ENCODE data around the gene TSPAN4.

Gene TSPAN4

GRCh38 chr11:837189-837989 lies 5.3 kb upstream of the TSPAN4 start:
- DNase-seq, result no peak

GRCh38 chr11:837990-838307 lies 4.7 kb upstream of the TSPAN4 start:
- no peak for DNase-seq

- no peak for DNase-seq
These were observed 4.0 kb upstream of the TSPAN4 start for GRCh38 chr11:838441-839279.

DNA sequence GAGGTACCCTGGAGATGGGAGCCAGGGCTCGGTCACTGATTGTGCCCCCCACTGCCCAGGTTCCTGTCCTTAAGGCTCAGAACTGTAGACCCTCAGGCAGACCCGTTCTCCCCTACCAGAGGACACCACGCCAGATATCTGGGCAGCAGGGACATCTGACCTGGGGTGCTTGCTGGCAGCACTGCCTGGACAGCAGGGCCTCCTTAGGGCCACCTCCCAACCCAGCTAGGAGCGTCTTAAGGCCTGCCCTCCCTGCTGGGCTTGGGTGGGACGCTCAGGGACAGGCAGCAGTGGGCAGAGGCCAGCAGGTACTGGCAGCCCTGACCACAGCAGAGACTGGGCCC lies 3.4 kb upstream of the TSPAN4 start:
- no peak for DNase-seq

DNA sequence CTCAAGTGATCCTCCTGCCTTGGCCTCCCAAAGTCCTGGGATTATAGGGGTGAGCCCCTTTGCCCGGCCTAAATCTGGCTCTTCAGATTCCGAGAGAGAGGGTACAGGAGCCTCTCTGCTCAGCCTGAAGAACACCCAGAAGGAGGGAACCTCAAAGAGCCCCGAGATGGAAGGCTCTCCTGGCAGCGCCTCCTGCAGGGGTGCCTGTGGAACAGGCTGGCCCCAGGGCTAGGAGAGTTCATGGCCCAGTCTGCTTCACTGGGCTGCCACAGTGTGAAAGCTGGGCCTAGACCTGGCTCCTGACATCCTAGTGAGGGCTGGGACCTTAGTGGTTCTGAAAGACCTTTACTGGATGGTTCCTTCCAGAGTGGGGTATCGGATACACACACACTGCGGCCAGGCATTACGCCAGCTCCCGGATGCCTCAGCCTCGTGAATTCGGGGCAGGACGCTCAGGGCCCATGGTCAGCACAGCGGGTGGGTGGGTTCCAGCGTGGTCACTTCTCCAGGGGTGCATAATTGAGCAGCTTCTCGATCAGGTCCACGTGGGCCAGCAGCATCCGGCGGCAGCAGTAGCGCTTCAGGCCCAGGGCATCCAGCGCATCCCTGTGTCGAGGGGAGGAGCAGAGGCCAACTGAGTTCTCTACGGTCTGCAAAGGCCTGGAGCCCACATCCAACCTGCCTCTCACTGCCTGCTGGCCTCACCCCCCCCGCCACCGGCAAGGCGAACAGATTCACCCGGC lies 2.6 kb upstream of the TSPAN4 start:
- no peak for DNase-seq

DNA sequence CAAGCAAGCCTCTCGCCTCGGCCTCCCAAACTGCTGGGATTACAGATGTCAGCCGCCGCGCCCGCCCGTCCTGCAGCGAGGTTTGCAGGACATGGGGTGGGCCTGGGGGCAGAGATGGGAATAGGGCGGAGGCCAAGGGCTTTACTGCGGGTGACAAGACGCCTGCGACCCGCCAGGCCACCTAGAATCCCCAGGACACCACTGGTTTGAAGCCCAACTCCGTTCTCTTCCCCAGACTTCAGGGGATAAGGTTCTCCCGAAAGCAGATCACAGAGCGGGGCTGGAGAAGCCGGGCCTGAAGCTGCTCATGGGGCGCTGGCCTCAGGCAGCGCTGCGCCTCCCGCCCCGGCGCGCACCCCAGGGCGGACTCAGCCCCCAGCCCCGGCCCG lies 677 bp upstream of the TSPAN4 start:
- DNase-seq, result no peak

DNA sequence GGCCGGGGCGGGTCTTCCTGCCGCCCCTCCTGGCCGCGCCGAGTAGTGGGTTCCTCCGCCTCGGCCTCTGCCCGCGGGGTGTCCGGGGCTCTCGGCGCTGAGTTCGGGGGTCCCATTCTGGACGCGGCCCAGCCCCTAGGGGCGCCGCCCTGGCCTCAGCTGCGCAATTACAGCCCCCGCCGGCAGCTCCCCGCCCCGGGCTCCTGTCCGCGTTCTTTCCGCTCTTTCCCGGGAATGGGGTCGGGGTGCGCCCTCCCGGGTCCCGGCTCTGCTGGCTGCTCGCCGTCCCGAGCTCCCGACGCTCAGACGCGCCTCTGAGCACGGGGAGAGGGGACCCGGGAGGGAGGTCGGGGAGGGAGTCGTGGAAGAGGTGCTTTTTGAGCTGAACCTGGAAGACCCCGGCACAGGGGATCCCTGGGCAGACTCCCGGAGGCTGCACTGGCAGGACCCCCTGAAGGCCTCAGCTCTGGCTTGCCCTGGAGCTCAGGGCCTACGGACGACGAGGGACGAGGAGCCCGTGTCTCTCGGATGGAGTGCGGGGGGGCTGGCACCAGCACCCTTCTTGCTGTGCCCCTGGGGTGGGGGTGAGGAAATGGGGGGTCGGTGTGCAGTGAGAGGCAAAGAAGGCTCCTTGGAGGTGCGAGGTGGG lies 558 bp downstream of the TSPAN4 start:
- DNase-seq, result no peak

DNA sequence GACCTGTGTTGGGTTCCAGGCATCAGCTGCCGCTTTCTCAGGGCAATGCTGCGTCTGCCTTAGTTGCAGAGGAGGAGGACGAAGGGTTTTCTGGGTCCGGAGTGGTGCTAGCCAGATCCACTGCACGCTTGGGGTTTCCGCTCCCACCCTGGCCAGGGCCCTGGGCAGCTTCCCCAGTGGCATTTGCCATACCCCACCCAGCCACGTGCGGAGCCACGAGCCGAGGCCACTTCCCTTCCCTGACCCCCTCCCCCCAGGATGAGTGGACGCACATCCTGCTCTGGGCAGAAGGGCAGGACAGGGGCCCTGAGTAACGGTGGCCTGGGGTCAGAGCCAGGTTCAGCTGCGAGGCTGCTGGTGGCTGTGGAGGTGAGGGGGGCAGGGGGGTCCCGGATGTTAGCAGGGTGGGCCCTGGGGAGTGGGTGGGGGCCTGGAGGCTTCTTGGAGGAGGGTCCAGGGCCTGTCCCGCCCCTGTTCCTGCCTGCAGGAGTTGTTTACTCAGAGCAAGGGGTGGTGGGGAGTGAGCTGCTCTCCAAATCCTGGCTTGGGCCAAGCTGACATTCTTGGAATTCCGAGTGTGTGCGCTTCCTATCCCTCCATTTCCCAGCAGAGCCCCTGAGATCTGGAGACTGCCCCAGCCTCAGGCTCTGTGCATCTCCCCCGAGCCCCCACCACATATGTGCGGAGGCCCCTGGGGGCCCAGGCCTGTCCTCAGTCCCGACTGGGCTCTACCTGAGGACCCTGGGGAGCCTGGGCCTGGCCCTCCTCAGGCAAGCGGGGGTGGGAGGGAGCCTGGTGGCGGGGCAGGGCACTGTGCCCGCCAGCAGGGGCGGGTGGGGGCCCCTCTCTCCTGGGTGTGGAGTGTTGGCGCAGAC lies 1.4 kb downstream of the TSPAN4 start:
- no peak for DNase-seq

GRCh38 chr11:844693-845644 lies 2.3 kb downstream of the TSPAN4 start:
- DNase-seq, result no peak

GRCh38 chr11:845872-846495 lies 3.3 kb downstream of the TSPAN4 start:
- DNase-seq, result no peak

DNA sequence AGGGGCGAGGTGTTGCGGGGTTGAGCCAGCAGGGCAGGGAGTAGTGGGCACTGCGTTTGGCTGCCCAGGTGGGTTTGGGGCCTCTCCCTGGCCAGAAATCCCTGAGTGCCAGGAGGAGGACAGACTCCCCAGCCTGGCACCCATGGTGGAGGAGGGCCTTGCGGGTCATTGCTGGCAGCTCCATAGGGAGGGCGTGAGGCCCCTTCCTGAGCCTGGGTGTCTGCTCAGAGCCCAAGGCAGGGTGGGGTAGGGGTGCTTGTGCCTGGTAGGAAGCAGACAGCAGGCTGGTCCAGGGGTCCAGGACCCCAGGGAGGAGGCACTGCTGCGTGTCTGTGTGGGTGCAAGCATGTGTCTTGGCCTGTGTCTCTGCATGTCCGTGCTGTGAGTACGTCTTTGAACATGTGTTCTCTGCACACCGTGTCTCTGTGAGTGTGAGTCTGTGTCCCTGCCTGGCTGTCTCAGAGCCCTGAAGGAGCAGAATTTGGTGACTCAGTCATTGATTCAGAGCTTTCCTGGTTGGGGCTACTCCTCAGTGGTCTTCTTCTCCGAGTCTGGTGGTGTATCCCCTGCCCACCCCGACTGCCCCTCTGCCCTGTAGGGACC lies 3.9 kb downstream of the TSPAN4 start:
- DNase-seq, result no peak

GRCh38 chr11:847876-848275 lies 5.2 kb downstream of the TSPAN4 start:
- DNase-seq, result no peak

DNA sequence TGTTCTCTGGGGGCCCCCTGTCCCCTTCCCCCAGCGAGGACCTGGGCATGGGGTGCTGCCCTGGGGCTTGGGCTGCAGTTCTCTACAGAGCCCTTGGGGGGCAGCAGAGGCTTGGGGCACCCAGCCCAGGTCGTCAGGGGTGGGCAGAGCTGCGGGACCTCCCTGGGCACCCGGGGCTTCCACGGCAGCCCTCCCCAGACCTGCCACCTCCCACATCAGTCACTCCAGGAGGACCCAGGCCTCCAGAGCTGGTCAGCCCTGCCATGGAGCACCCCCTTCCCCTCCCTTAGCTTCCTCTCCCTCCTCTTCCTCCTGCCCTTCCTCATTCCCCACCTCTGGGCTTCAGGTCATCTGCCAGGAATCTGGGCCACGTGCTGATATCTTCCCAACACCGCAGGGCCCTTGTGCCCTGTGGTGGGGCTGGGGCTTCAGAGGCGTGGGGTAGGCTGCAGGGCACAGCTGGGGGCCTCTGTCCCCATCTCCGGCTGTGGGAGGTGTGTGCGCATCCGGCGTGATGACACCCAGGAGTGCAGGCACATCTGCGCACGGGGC lies 5.8 kb downstream of the TSPAN4 start:
- no peak for DNase-seq

DNA sequence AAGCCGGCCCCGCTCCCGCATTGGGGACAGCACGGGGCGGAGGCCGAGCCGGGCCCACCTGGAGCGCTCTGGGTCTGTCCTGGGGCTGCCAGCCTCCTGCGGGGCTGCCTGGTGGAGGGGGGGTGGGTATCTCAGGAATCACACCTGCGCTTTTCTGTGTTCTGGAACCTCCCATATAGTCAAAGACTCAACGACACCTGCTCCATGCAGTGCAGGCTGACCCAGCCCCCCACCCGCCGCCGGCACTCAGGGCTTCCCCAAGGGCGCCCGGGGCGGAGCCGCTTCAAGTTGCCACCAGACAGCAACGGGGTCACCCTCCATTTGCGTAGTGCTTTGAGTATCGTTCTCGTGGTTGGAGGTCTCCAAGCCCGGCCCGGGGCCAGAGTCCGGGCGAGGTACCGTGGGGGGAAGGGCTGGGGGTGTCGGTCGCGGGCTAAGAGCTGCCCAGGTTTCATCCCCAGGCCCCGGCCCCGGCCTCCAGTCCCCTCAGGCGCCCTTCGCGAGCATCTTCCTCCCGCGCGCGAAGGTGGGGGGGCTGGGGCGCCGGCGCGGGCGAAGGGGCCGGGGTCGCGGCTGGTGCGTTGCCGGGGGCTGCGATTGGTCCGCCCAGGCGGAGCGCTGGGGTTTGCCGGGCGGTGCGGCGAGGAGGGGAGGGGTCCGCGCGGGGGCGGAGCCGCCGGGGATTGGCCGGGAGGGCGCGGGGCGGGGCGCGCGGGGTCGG lies 6.6 kb downstream of the TSPAN4 start:
- DNase-seq, result no peak

- no peak for DNase-seq
These were observed 7.5 kb downstream of the TSPAN4 start for GRCh38 chr11:849951-850774.

- DNase-seq, result no peak
These were observed 8.4 kb downstream of the TSPAN4 start for GRCh38 chr11:850775-851763.

GRCh38 chr11:852762-853161 lies 10.1 kb downstream of the TSPAN4 start:
- no peak for DNase-seq
